NCI-H82 treated with DMSO at 0.1 percent for 48 hours (cell line): ENCODE measurements around the gene LMNA.
"Not testable (repeated sequence)": the region's sequence is repeated elsewhere in the genome, so short reads cannot be mapped to it uniquely, and the experiment has no call there.

Experiments
- DNase-seq: peaks from one replicate; lab custom pipeline; 2025; ENCODE audit not compliant: unreplicated experiment; lab: John Stamatoyannopoulos, UW

The LMNA gene

GRCh38 chr1:156103521-156103947 lies 11.0 kb upstream of the LMNA start:
- DNase-seq: no peak

- no peak for DNase-seq
Observed at GRCh38 chr1:156104065-156104810, 10.3 kb upstream of the LMNA start.

- DNase-seq: no peak
Observed at GRCh38 chr1:156104861-156105832, 9.4 kb upstream of the LMNA start.

DNA sequence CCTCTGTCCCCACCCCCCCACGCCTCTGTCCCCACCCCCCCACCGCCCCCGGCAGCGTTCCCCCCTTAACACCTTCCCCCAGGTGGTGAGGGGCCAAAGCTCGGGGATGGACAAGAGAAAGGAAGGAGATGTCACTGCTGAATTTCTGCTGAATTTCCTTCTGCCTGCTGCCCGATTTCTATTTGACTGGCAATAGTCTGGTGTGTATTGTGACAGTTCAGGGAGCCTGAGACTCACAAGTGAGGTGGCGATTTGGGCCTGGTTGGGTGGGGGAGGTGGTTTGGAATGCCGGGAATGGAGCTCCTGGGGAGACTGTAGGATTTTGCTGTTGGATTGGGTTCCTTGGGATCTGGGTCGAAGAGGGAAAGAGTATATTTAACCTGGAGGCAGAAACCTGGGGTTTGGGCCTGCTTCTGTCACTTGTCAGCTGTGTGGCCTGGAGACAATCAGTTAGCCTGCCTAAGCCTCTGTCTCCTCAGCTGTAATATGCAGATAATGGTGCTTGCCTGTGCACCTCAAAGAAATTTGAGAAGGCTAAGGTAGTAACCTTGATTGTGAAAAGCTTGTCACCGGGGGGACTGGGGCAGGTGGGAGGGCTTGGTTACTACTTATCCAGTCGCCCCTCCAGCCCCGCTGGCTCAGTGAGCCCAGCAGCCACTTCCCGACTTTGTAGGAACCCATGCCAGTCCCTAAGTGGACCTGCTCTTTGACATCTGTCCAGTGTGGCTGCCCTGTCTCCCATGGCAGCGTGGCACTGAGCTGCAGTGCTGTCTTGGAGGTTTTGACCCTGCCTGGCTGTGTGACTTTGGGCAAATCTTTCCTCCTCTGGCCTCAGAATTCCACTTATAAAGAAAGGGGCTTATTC lies 7.7 kb upstream of the LMNA start:
- DNase-seq: no peak

- DNase-seq: no peak
Observed at GRCh38 chr1:156108057-156108456, 6.5 kb upstream of the LMNA start.

DNA sequence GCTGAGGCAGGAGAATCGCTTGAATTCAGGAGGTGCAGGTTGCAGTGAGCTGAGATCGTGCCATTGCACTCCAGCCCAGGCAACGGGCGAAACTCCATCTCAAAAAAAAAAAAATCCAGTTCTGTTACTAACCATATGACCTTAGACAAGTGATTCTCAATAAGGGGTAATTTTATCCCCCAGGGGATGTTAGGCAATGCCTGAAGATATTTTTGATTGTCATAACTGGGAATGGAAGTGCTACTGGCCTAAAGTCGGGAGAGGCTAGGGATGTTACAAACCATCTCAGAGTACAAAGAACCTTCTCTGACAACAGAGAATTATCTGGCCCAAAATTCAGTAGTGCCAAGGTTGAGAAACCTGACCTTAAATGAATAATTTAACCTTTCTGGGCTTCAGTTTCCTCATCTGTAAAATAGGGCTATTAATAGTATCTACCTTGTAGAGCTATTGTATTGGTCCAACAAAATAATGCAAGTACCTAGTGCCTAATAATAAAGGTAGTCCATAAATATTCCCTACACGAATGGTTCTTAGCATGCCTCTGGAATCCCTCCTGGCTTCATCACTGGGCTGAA lies 5.8 kb upstream of the LMNA start:
- DNase-seq: no peak

- DNase-seq: no peak
Observed at GRCh38 chr1:156110252-156110651, 4.3 kb upstream of the LMNA start.

GRCh38 chr1:156111355-156111962 lies 3.1 kb upstream of the LMNA start:
- DNase-seq: no peak

- peak; percentile 44 for DNase-seq
Observed at GRCh38 chr1:156112276-156113137, 2.0 kb upstream of the LMNA start.

DNA sequence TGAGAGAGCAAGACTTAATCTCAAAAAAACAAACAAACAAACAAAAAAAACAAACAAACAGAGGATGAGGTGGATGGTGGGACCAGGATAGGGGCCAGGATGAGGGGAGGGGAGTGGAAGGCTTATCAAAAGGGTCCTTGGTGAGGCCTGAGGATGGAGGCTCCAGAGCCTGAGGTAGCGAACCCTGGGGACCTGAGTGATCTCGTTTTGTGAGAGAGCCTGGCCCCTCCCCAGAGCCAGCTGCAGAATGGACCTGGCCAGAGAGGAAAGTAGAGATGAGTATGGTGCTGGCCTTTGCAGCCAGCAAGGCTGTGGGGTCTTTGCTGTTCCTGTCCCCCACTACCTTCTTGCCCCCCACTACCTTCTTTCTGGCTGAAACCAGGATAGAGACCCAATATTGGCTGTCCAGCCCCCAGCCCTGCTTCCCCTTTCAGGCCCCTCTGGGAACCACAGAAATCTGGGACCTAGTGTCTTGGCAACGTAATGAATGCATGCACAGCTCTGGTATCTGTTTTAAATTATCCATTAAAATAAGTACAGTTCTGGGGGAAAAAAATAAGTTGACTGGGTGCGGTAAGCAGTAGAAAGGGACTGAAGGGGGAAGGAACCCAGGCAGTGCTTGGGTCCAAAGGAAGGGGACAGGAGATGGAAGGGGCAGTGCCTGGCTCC lies 1.1 kb upstream of the LMNA start:
- no peak for DNase-seq

GRCh38 chr1:156114919-156115513 lies 505 bp downstream of the LMNA start:
- no peak for DNase-seq

DNA sequence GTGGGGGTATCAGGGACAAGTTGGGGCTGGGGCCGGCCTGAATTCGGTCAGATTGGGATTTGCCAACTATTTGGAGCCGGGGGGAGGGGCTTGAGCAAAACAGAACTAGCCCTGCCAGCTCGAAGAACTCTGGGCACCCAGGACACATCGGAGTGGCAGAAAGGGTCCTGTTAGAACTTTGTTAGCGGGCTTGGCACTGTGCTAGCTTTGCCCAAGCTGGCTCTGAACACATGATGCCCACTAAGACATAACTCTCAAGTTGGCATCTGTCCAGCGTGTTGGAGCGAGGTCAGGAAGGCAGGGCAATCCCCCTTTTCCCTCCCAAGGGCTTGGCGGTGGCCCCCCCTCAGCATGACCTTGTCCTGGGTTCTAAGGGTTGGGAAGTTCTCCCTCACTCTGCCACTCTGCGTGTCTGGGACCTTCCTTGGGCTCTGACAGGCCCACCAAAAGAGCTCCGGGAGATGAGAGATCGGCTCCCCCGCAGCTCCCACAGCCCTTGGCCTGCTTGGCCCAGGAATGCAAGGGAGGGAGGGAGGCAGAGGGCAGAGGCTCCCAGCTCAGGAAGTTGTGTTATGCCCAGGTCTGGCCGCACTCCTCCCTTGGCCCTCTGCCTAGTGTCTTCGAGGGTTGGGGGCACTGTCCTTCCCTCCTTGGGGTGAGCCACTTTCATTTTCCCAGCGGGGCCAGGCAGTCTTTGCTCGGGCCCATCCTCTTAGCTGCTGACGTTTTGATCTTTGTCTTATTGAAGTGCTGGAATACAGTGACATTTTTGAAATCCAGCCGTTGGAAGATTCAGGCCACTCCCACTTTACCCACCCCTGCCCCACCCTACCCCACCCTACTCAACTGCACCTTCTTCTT lies 1.2 kb downstream of the LMNA start:
- DNase-seq: no peak

DNA sequence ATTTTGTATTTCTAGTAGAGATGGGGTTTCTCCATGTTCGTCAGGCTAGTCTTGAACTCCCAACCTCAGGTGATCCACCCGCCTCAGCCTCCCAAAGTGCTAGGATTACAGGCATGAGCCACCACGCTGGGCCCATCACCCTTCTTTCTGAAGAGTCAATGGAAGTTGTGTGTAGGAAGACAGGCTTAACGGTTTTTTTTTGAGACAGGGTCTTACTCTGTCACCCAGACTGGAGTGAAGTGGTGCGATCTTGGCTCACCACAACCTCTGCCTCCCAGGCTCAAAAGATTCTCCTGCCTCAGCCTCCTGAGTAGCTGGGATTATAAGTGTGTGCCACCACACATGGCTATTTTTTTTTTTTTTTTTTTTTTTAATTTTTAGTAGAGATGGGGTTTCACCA lies 2.2 kb downstream of the LMNA start:
- not testable (repeated sequence) for DNase-seq

DNA sequence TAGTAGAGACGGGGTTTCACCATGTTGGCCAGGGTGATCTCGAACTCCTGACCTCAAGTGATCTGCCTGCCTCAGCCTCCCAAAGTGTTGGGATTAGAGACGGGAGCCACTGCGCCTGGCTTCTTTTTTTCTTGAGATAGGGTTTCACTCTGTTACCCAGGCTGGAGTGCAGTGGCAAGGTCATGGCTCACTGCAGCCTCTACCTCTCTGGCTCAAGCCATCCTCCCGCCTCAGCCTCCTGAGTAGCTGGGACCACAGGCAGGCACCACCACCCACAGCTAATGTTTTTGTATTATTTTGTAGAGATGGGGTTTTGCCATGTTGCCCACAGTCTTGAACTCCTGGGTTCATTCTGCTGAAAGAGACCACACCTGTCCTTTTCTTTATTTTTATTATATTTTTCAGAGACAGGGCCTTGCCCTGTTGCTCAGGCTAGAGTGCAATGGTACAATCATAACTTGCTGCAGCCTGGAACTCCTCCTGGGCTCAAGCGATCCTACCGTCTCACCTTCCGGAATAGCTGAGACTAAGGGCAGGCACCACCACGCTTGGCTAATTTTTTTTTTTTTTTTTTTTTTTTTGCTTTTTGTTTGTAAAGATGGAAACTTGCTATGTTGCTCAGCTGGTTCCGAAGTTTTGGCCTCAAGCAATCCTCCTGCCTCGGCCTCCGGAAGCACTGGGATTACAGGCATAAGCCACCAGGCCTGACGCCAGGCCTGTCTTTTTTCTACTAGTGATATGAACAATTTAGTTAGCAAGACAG lies 3.1 kb downstream of the LMNA start:
- DNase-seq: no peak

DNA sequence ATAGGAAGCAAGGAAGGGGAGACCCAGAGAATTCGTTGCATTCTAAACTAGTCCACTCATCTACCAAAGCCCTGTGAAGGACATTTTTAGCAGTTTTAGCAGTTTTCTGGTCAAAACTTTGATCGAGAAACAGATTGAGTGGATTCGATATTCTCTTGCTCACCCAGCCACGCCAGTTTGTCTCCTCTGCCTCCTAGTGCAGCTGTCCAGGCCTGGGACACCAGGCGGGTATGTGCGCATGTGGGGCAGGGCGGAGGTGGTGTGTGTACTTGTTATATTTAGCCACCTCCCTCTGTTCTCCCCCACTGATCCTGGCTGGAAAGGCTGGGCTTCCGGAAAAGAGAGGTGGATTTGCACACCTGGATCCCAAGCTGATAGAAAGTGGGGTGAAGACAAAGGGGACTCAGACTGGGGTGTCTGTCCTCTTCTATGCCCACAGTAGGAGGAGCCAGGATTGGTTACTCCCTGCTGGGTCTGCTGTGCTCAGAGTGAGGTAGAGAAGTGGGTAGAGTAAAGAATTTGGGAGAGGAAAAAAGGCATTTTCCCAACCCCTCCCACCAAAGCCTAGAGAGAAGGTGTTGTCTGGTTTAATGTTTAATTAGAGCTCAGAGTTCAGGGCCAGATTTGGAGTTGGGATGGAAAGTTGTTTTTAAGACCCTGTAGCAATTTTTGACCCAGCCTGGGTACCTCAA lies 3.8 kb downstream of the LMNA start:
- no peak for DNase-seq

DNA sequence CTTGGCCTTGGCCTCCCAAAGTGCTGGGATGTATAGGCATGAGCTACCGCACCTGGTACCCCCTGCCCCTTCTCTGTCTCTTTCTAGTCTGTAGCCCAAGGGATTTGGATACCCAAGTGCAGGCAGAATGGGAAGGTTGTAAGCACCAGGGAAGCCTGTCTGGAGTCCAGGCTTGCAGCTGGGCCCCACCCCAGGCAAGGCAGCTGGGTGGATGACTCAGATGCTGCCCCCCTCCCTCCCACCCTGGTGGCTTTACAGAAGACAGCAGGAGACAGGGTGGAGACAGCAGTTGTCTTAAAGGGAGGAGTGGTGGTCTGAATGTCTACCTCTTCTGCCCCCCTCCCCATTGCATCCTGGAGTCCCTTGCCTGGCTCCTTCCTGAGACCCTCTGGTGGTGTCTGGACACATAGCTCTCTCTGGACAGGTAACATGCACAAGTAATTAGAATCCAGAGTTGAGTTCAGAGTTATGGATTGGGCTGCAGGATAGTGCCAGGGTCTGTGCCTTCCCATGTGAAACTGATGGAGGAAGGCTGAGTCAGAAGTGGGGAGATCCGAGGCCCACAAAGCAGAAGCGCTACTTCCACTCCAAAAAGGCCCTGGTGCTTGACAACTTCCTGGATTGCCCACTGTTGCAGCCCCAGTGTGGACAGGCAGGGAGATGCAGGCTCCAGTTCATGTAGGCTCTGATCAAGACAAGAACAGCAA lies 5.1 kb downstream of the LMNA start:
- DNase-seq: no peak
